SK-N-MC (cell line): ENCODE data around the gene TMEM245.

Experiments used
- EZH2 ChIP-seq: fragments of 200-600 bp; sonication (generic); IDR thresholded peaks from one replicate; pipeline ENCODE4 v1.6.1; 2017; ENCODE audit warnings: antibody characterized with exemption
- POLR2AphosphoS5 ChIP-seq: IDR thresholded peaks from 2 replicates; pipeline ENCODE4 v1.6.1; 2012; ENCODE audit warnings: mild to moderate bottlenecking, low read depth, low read length, borderline replicate concordance

DNA sequence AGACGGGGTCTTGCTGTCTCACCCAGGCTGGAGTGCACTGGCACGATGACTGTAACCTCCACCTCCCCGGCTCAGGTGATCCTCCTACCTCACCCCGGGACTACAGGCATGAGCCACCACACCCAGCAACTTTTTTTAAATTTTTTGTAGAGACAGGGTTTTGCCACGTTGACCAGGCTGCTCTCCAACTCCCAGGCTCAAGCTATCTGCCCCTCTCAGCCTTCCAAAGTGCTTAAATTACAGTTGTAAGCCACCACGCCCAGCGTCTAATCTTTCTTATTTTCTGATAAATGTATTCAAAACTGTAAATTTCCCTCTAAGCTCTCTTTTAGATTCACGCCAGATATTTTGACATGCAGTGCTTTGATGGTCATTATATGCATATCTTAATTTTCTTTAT lies 37.0 kb upstream of the TMEM245 start:
- TF ChIP-seq EZH2 (no peak), POLR2AphosphoS5 (no peak)
